Cardiac muscle cell (in vitro differentiated cells and primary cell): ENCODE measurements around the gene NCAM1. TPM values are rescaled to one million over a fixed set of nuclear protein-coding genes. Genes with fewer than 3 reads are reported as not detected.

ENCODE experiments used
- DNase-seq, 2 donors: peaks; one replicate each; pipeline versions ENCODE4 v3.0.0 to v3.0.0-alpha.2; 2010 to 2017; ENCODE audit warnings: low read depth in 1 of 2, low spot score in 1 of 2
- H3K27ac ChIP-seq: fragments of 200-600 bp; sonication (generic); 2 replicates; pipeline ENCODE4 v1.5.1; 2016
- H3K27me3 ChIP-seq: fragments of 200-600 bp; sonication (generic); 2 replicates; pipeline ENCODE4 v1.6.0; 2016; ENCODE audit warnings: control low read depth
- H3K36me3 ChIP-seq: fragments of 200-600 bp; sonication (generic); 2 replicates; pipeline ENCODE4 v1.5.1; 2016; ENCODE audit warnings: control low read depth
- H3K4me1 ChIP-seq: fragments of 200-600 bp; sonication (generic); 2 replicates; pipeline ENCODE4 v1.8.1; 2017; ENCODE audit warnings: low read depth, mild to moderate bottlenecking, mixed run types
- H3K4me3 ChIP-seq: fragments of 200-600 bp; sonication (generic); 2 replicates; pipeline ENCODE4 v1.5.1; 2016; ENCODE audit warnings: mild to moderate bottlenecking
- H3K9me3 ChIP-seq: fragments of 200-600 bp; sonication (generic); 2 replicates; pipeline ENCODE4 v1.5.1; 2017; ENCODE audit warnings: low read depth, mild to moderate bottlenecking, control low read depth
- CTCF ChIP-seq: IDR thresholded peaks from 2 replicates; pipeline ENCODE4 v1.5.1; 2012; ENCODE audit warnings: low read depth, mild to moderate bottlenecking, low read length
- polyA plus RNA-seq: library from polyadenylated mRNA; unstranded; fragments of >200 nt; fragmentation: Nextera tagmentation; extraction: Ambion mirVana; gene quantifications from 2 replicates; pipeline ENCODE4 v1.2.1, GENCODE V29; 2016
- total RNA-seq: library from RNA; depleted of rRNA; stranded (reverse); fragments of >200 nt; gene quantifications from 2 replicates; pipeline ENCODE4 v1.2.3, GENCODE V29; 2016

Gene NCAM1
- total and polyA plus RNA-seq, 2 experiments from 2014 or later: 61.9 to 203 TPM

- H3K9me3 ChIP-seq: no peaks in the 10 kb centered on the region
- no peak for DNase-seq
- no peaks in the 10 kb centered on the region for H3K27me3 ChIP-seq
- no peak overlapping the region for H3K27ac ChIP-seq
- H3K4me1 ChIP-seq: peaks cover 1% of the 10 kb centered on the region
- no peak for TF ChIP-seq CTCF
- no peak overlapping the region for H3K4me3 ChIP-seq
- H3K36me3 ChIP-seq: peaks cover 6% of the 10 kb centered on the region
Observed at GRCh38 chr11:113247966-113248365, 286.7 kb downstream of the NCAM1 start.

GRCh38 chr11:113248702-113249490 lies 287.7 kb downstream of the NCAM1 start:
- Histone ChIP-seq H3K27me3 (no peaks in the 10 kb centered on the region), H3K36me3 (peaks cover 6% of the 10 kb centered on the region), H3K4me1 (no peaks in the 10 kb centered on the region), H3K27ac (no peak overlapping the region), H3K9me3 (no peaks in the 10 kb centered on the region), H3K4me3 (no peak overlapping the region)
- TF ChIP-seq CTCF: no peak
- no peak for DNase-seq

DNA sequence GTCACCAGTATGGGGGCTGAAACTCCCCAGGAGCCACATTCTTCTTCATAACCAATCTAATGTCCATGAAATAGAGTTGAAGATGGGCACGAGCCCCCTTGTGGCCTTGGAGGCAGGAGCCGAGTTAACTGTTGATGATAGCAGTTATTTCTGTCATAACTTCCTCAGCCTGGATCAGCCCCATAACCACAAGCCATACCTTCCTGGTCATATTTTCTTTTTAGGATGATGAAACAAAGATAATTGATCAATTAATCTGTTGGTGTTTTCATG lies 288.2 kb downstream of the NCAM1 start:
- Histone ChIP-seq H3K4me1 (no peaks in the 10 kb centered on the region), H3K27me3 (no peaks in the 10 kb centered on the region), H3K36me3 (peaks cover 6% of the 10 kb centered on the region), H3K27ac (no peak overlapping the region), H3K4me3 (no peak overlapping the region), H3K9me3 (no peaks in the 10 kb centered on the region)
- TF ChIP-seq CTCF: peak; percentile 42
- DNase-seq: peak in 1 of 2 donors; percentile 22

GRCh38 chr11:113249786-113250185 lies 288.6 kb downstream of the NCAM1 start:
- Histone ChIP-seq H3K27ac (no peak overlapping the region), H3K9me3 (no peaks in the 10 kb centered on the region), H3K4me1 (no peaks in the 10 kb centered on the region), H3K4me3 (no peak overlapping the region), H3K27me3 (no peaks in the 10 kb centered on the region), H3K36me3 (peaks cover 6% of the 10 kb centered on the region)
- no peak for TF ChIP-seq CTCF
- no peak for DNase-seq

DNA sequence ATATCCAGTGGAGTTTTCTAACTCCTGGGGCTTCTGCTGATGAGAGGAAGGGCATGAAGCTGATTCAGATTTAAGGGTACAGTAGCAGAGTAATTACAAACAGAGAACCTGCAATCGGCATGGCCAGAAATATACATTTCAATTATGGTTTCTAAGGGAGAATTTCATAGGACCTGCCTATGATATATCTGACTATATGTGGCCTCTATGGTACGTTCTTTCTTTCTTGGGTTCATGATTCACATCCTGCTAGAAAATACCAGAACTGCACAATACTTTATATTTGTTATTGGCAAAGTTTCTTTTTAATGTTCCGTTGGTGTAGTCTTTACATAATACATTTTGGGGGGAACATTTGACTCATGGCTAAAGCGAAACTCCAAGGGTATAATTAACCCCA lies 290.1 kb downstream of the NCAM1 start:
- DNase-seq: no peak
- Histone ChIP-seq H3K9me3 (no peaks in the 10 kb centered on the region), H3K4me1 (peaks cover 3% of the 10 kb centered on the region), H3K27me3 (no peaks in the 10 kb centered on the region), H3K36me3 (peaks cover 4% of the 10 kb centered on the region), H3K27ac (no peak overlapping the region), H3K4me3 (no peak overlapping the region)
- TF ChIP-seq CTCF: no peak
